Brain microvascular endothelial cell (primary cell): Measurements from ENCODE around the gene ASB10.

Source experiments
- DNase-seq: peaks from one replicate; pipeline ENCODE4 v3.0.0-alpha.2; 2020
- H3K27ac ChIP-seq: fragments of 250-450 bp; sonication (Bioruptor Pico); 2 replicates; pipeline ENCODE4 v1.5.1; 2020; ENCODE audit warnings: mild to moderate bottlenecking, moderate library complexity
- H3K27me3 ChIP-seq: fragments of 250-450 bp; sonication (Bioruptor Pico); replicated peaks from 2 replicates; pipeline ENCODE4 v1.5.1; 2020; ENCODE audit warnings: mild to moderate bottlenecking
- H3K36me3 ChIP-seq: fragments of 250-450 bp; sonication (Bioruptor Pico); replicated peaks from 2 replicates; pipeline ENCODE4 v1.5.1; 2020; ENCODE audit warnings: mild to moderate bottlenecking
- H3K4me3 ChIP-seq: 2 replicates; pipeline ENCODE4 v1.5.1; 2011; ENCODE audit warnings: low read depth, mild to moderate bottlenecking, control low read depth, low read length, moderate library complexity
- in situ Hi-C: cut with HindIII; loops from 2 replicates; pipeline ENCODE4 v1.10.0; 2017; ENCODE audit warnings: low sequenced_read_pairs, low pct_ligation_motif_present
- TF ChIP-seq, protein P1 (sequence below): IDR thresholded peaks from 2 replicates; pipeline ENCODE4 v1.5.1; 2011; ENCODE audit warnings: low read depth, mild to moderate bottlenecking, moderate library complexity, low read length, control low read depth, inconsistent platforms; ENCODE audit errors: missing control alignments

ASB10 gene, protein sequence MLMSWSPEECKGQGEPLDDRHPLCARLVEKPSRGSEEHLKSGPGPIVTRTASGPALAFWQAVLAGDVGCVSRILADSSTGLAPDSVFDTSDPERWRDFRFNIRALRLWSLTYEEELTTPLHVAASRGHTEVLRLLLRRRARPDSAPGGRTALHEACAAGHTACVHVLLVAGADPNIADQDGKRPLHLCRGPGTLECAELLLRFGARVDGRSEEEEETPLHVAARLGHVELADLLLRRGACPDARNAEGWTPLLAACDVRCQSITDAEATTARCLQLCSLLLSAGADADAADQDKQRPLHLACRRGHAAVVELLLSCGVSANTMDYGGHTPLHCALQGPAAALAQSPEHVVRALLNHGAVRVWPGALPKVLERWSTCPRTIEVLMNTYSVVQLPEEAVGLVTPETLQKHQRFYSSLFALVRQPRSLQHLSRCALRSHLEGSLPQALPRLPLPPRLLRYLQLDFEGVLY

DNA sequence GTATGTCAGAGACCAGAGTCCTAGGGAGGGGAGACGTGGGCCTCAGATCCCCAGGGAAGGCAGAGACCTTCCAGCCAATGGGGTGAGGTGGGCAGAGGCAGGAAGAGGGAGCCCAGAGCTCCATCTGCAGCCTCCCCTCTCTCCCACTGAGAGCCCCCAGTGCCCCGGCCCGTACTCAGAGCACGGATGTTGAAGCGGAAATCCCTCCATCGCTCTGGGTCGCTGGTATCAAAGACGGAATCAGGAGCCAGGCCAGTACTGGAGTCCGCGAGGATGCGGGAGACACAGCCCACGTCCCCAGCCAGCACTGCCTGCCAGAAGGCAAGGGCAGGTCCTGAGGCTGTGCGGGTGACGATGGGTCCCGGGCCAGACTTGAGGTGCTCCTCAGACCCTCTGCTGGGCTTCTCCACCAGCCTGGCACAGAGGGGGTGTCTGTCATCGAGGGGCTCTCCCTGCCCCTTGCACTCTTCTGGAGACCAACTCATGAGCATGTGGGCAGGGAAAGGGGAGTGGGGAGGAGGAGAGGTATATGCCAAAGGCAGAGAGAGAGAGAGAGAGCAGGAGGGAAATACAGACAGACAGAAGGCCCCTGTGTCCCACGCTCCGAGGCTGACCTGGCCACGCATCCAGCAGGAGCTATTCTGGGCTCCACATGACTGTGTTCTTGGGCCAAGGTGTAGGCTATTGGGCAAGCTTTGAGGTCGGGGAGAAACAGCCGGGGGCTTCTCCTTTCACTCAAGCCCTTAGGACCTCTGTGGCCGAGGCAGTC, at the start of gene ASB10:
Gene ASB10 (minus strand): TSS at position 611 of the 769 bp plus-strand sequence. CDS start 120 bp downstream, at position 491.
- no peak within 1 kb of the TSS for H3K27ac ChIP-seq
- TF ChIP-seq, protein P1, sequence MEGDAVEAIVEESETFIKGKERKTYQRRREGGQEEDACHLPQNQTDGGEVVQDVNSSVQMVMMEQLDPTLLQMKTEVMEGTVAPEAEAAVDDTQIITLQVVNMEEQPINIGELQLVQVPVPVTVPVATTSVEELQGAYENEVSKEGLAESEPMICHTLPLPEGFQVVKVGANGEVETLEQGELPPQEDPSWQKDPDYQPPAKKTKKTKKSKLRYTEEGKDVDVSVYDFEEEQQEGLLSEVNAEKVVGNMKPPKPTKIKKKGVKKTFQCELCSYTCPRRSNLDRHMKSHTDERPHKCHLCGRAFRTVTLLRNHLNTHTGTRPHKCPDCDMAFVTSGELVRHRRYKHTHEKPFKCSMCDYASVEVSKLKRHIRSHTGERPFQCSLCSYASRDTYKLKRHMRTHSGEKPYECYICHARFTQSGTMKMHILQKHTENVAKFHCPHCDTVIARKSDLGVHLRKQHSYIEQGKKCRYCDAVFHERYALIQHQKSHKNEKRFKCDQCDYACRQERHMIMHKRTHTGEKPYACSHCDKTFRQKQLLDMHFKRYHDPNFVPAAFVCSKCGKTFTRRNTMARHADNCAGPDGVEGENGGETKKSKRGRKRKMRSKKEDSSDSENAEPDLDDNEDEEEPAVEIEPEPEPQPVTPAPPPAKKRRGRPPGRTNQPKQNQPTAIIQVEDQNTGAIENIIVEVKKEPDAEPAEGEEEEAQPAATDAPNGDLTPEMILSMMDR = no peak
- no peak for DNase-seq
- H3K4me3 ChIP-seq = no peak within 1 kb of the TSS
- H3K36me3 ChIP-seq = no peaks in the 10 kb centered on the region
- in situ Hi-C loops = no loop called here
- peaks cover 10% of the 10 kb centered on the region for H3K27me3 ChIP-seq

DNA sequence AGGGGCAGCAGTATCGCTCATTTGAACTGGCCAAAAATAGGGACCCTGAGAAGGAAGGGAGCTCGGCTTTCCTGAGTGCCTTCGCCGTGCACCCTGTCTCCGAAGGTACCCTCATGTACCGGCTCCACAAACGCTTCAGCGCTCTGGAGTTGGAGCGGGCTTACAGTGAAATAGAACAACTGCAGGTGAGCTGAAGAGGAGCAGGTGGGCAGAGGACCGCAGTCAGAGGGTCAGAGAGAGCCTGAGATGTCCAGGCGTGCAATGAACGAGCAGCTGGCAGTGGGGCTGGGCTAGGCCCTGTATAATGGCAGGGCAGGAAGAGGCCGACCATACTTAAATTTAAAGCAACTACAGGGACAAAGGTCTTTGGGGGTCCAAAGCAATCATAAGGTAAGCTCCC, 49.4 kb upstream of the ASB10 start:
- Histone ChIP-seq H3K27me3 (no peaks in the 10 kb centered on the region), H3K4me3 (no peak overlapping the region), H3K36me3 (peaks cover 70% of the 10 kb centered on the region), H3K27ac (no peak overlapping the region)
- DNase-seq = no peak
- TF ChIP-seq, protein P1 = no peak
- in situ Hi-C loops = no loop called here

DNA sequence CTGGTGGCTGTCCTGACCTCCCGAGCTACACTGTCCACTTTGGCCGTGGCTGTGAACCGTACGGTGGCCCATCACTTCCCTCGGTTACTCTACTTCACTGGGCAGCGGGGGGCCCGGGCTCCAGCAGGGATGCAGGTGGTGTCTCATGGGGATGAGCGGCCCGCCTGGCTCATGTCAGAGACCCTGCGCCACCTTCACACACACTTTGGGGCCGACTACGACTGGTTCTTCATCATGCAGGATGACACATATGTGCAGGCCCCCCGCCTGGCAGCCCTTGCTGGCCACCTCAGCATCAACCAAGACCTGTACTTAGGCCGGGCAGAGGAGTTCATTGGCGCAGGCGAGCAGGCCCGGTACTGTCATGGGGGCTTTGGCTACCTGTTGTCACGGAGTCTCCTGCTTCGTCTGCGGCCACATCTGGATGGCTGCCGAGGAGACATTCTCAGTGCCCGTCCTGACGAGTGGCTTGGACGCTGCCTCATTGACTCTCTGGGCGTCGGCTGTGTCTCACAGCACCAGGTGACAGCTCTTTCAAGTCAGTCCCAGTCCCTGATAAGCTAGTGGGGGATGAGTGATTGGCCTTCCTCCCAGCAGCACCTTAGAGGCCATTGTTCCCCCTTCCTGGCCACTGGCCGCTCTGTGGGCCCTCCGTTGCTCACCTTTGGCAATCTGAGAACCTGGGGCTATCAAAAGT, 48.2 kb upstream of the ASB10 start:
- DNase-seq = no peak
- TF ChIP-seq, protein P1 = no peak
- no peak overlapping the region for H3K27ac ChIP-seq
- in situ Hi-C loops = no loop called here
- H3K36me3 ChIP-seq = peaks cover 58% of the 10 kb centered on the region
- H3K27me3 ChIP-seq = no peaks in the 10 kb centered on the region
- no peak overlapping the region for H3K4me3 ChIP-seq

DNA sequence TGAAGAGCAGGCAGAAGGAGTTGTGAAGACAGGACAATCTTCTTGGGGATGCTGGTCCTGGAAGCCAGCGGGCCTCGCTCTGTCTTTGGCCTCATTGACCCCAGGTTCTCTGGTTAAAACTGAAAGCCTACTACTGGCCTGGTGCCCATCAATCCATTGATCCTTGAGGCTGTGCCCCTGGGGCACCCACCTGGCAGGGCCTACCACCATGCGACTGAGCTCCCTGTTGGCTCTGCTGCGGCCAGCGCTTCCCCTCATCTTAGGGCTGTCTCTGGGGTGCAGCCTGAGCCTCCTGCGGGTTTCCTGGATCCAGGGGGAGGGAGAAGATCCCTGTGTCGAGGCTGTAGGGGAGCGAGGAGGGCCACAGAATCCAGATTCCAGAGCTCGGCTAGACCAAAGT, 46.8 kb upstream of the ASB10 start:
- no peak for DNase-seq
- H3K4me3 ChIP-seq = peak overlapping the region; percentile 98
- H3K27ac ChIP-seq = peak overlapping the region; percentile 84
- H3K27me3 ChIP-seq = no peaks in the 10 kb centered on the region
- in situ Hi-C loops = no loop called here
- peaks cover 45% of the 10 kb centered on the region for H3K36me3 ChIP-seq
- TF ChIP-seq, protein P1 = no peak

DNA sequence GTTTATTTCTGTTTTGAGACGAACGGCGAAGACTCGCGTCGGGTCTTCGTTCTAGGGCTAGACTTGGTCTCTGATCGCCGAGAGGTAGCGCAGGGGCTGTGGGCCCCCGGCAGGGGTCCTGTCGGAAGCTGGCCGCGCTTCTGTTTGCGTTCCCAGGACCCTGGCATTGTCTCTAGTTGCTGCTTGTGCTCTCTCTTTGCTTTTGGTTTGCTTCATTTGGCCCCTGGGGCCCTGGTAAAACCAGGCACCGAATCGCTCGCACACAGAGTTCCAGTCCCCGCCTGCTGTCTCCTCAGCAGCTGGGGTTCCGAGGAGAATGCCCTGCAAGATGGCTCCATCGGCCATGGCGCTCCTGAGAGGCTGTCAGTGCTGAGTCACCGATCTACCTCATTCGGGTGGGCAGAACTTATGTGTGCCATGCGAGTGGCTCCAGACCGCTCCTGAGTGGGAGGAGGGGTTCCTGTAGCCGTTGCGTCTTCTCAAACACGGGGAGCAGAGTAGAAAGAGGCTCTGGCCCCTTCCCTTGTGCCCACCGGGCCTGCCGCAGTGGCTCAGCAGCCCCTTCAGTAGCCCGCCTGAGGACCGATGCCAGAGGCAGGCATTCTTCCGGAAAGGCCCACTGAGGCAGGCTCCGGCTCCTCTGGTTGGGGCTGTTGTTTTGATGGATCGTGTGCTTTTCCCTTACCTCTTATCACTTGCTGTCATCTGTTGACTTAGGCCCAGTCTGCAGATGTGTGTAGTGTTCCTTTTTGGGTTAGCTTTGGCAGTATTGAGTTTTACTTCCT, 46.1 kb upstream of the ASB10 start:
- H3K27ac ChIP-seq = peak overlapping the region; percentile 84
- H3K4me3 ChIP-seq = peak overlapping the region; percentile 98
- TF ChIP-seq, protein P1 = peak; percentile 5
- peak; percentile 78 for DNase-seq
- H3K36me3 ChIP-seq = peaks cover 38% of the 10 kb centered on the region
- in situ Hi-C loops = no loop called here
- H3K27me3 ChIP-seq = no peaks in the 10 kb centered on the region
